ENCODE data around the gene RPS26.
A peak's percentile ranks its signal among the peaks of the same experiment; 100 is the strongest.

The RPS26 gene

GRCh38 chr12:56078931-56079722 is 37.4 kb downstream of the RPS26 start:
- DNase-seq (ENCODE audit: low read depth, low spot score) = peak; percentile 11

DNA sequence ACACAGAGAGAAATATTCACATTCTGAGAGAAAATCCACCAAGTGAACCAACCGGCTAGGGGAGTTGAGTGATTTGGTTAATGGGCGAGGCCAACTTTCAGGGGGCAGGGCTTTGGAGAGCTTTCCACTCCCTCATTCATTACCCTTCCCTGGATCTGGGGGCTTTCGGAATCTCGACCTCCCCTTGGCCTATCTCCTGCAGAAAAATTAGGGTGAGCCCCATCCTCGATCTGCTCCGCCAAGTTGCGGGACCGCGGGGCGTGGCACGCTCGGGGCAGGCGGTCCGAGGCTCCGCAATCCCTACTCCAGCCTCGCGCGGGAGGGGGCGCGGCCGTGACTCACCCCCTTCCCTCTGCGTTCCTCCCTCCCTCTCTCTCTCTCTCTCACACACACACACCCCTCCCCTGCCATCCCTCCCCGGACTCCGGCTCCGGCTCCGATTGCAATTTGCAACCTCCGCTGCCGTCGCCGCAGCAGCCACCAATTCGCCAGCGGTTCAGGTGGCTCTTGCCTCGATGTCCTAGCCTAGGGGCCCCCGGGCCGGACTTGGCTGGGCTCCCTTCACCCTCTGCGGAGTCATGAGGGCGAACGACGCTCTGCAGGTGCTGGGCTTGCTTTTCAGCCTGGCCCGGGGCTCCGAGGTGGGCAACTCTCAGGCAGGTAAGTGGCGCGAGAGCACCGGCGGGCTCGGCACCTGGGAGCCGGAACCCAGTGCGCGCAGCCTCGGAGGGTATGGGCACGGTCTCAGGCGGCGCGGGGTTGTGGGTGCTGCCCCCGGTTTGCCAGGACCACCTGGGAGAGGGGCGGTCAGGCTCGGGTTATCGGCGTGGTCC is 38.2 kb downstream of the RPS26 start, which contains the start of gene ERBB3:
ERBB3 (plus strand) TSS at position 443 of the 833 bp plus-strand sequence; CDS start at position 579, 136 bp downstream.
- peak; percentile 11 for DNase-seq (ENCODE audit: low read depth, low spot score)

- DNase-seq (ENCODE audit: low read depth, low spot score) = no peak
These were observed 38.9 kb downstream of the RPS26 start for GRCh38 chr12:56080556-56081138.

DNA sequence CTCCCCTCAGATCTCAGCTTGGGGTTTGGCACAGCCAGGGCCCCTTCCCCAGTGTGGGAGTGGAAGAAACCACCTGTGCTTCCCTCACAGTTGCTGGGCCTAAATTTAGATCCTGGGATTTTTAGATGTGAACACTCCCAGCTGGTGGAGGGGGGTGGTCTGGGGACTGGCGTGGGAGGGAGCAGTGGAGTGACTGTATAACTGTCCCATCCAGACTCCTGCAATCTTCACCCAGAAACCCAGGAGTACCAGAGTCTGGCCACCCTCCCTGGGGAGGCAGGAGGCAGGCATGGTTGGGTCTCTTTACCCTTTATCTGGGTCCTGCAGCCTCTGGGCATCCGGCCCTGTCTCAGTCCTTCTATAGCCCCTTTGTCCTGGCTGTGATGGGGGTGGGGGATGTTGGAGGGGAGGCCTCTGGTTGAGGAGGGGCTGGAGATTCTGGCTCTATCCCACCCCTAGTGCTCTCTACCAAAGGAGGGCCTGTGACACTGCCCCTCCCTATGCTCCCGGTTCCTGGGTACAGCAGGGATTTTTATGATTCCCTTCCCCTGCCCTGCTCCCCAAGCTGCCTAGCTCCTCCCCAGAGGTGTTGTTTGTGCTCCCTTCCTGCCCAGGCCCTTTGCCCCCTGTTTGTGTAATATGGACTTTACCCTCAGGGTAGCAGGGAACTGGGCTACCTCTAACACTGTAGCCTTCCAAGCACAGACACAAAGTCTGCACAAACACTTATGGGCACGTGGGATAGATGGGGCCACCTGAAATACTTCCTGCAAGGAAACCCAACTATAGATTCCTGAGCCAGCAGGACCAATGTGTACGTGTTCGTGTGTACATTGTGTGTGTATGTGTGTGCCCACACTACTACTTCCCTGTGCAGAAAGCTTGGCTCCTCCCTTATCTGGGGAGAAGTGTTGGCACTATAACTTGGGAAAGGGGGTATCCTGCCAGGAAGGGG is 40.0 kb downstream of the RPS26 start:
- DNase-seq (ENCODE audit: low read depth, low spot score) = no peak

GRCh38 chr12:56082382-56082781 is 40.7 kb downstream of the RPS26 start:
- no peak for DNase-seq (ENCODE audit: low read depth, low spot score)

DNA sequence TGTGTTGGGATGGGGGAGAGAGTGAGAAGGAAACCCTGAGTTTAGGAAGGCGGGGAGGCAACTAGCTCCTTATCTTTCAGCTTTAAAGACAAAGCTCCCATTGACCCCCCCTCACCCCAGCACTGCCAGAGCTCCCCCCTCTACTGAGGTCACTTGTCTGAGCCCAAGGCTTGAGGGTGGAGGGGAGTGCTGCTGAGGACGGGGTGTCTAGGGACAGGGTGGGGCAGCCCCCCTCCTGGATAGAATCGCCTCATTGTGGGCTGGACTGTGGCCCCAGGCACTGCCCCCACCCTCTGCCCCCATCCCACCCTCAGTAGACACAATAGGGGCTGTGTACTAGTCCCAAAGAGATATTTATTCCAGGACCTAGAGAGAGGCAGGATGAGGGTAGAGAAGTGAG is 41.2 kb downstream of the RPS26 start:
- no peak for DNase-seq (ENCODE audit: low read depth, low spot score)

GRCh38 chr12:56084958-56085543 is 43.3 kb downstream of the RPS26 start:
- DNase-seq (ENCODE audit: low read depth, low spot score) = no peak

GRCh38 chr12:56086096-56086495 is 44.4 kb downstream of the RPS26 start:
- DNase-seq (ENCODE audit: low read depth, low spot score) = no peak

- DNase-seq (ENCODE audit: low read depth, low spot score) = no peak
These were observed 44.9 kb downstream of the RPS26 start for GRCh38 chr12:56086608-56087007.

GRCh38 chr12:56087220-56087619 is 45.5 kb downstream of the RPS26 start:
- no peak for DNase-seq (ENCODE audit: low read depth, low spot score)

Data from activated naive CD8-positive, alpha-beta T cell treated with anti-CD3 and anti-CD28 coated beads, Interleukin-2, amount 50 U/mL, for 16 hours (primary cell).